ENCODE results near the gene JAZF1. TPM values are rescaled to one million over a fixed set of nuclear protein-coding genes. Genes with fewer than 3 reads are reported as not detected.

Gene JAZF1
- polyA plus RNA-seq, 3 donors = 12.1 to 18.1 (median 17.2) TPM

DNA sequence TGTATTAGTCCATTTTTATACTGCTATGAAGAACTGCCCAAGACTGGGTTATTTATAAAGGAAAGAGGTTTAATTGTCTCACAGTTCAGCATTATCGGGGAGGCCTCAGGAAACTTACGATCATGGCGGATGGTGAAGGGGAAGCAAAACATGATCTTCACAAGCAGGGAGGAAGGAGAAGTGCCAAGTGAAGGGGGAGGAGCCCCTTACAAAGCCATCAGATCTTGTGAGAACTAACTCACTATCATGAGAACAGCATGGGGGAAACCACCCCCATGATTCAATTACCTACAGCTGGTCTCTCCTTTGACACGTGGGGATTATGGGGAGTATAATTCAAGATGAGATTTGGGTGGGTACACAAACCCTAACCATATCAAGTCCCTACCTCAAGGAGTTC, 85.4 kb downstream of the JAZF1 start:
- peak overlapping the region in 1 of 2 donors; percentile 68 for H3K27ac ChIP-seq (ENCODE audit: low read depth in 1 of 2, low read length in 2 of 2)
- peaks cover 39% of the 10 kb centered on the region for H3K79me2 ChIP-seq (ENCODE audit: insufficient read depth, low read length)
- H3K4me1 Mint-ChIP-seq = peaks cover 33% of the 10 kb centered on the region
- H4K20me1 ChIP-seq (ENCODE audit: insufficient read depth, low read length) = peaks cover 22% of the 10 kb centered on the region
- peaks cover 0 to 6% (median 0%) of the 10 kb centered on the region in 3 donors for H3K27me3 Mint-ChIP-seq (ENCODE audit: low read depth in 3 of 3)
- peak overlapping the region in 1 of 2 donors; percentile 36 for H3K4me3 Mint-ChIP-seq
- peak in 2 of 3 donors; percentile 48 to 70 for DNase-seq
- H3K36me3 ChIP-seq (replicated peaks in 1 of 2; ENCODE audit: control insufficient read depth in 1 of 2, insufficient read depth in 2 of 2, low read length in 2 of 2) = peaks cover 0 to 12% of the 10 kb centered on the region in 2 donors
- peaks cover 0 to 5% (median 0%) of the 10 kb centered on the region in 7 donors for H3K9me3 Mint-ChIP-seq
- H3K36me3 Mint-ChIP-seq = peaks cover 19 to 45% of the 10 kb centered on the region in 2 donors
- H3K4me3 ChIP-seq (replicated peaks in 1 of 3; ENCODE audit: low read depth in 2 of 3, low read length in 3 of 3) = no peak overlapping the region
- WGBS (ENCODE audit: insufficient coverage) = no CpG with 5 or more reads among the region's 4 CpGs
- no peak overlapping the region for H3K9ac ChIP-seq (ENCODE audit: insufficient read depth, low read length, poor library complexity, severe bottlenecking)
- H3K27ac Mint-ChIP-seq = peak overlapping the region; percentile 61 to 88 (median 73)
- no peaks in the 10 kb centered on the region for H3K9me3 ChIP-seq (replicated peaks in 1 of 2; ENCODE audit: control insufficient read depth in 1 of 2, insufficient read depth in 1 of 2, low read length in 2 of 2)
- TF ChIP-seq, protein P1, sequence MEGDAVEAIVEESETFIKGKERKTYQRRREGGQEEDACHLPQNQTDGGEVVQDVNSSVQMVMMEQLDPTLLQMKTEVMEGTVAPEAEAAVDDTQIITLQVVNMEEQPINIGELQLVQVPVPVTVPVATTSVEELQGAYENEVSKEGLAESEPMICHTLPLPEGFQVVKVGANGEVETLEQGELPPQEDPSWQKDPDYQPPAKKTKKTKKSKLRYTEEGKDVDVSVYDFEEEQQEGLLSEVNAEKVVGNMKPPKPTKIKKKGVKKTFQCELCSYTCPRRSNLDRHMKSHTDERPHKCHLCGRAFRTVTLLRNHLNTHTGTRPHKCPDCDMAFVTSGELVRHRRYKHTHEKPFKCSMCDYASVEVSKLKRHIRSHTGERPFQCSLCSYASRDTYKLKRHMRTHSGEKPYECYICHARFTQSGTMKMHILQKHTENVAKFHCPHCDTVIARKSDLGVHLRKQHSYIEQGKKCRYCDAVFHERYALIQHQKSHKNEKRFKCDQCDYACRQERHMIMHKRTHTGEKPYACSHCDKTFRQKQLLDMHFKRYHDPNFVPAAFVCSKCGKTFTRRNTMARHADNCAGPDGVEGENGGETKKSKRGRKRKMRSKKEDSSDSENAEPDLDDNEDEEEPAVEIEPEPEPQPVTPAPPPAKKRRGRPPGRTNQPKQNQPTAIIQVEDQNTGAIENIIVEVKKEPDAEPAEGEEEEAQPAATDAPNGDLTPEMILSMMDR (IDR thresholded peaks at IDR 0.05) = no peak
- no peak overlapping the region for H3K4me2 ChIP-seq (replicated peaks; ENCODE audit: extremely low read depth, low read length, poor library complexity, severe bottlenecking)
- H3K27me3 ChIP-seq (ENCODE audit: control insufficient read depth in 2 of 2, insufficient read depth in 2 of 2, low read length in 2 of 2) = no peaks in the 10 kb centered on the region
- peak overlapping the region; percentile 32 for H2AFZ ChIP-seq (ENCODE audit: insufficient read depth, low read depth, low read length, poor library complexity, severe bottlenecking)
- intact Hi-C loops (cut with micrococcal nuclease) = loop anchor here (5.0 to 10.0 kb wide), 3 partner anchors 33 to 890 kb away; partner anchors contain the start of gene HOXA13 (in 1 of the 2)
- H3K4me1 ChIP-seq (ENCODE audit: control insufficient read depth in 1 of 2, insufficient read depth in 2 of 2, low read length in 2 of 2) = peaks cover 19 to 35% of the 10 kb centered on the region in 2 donors

DNA sequence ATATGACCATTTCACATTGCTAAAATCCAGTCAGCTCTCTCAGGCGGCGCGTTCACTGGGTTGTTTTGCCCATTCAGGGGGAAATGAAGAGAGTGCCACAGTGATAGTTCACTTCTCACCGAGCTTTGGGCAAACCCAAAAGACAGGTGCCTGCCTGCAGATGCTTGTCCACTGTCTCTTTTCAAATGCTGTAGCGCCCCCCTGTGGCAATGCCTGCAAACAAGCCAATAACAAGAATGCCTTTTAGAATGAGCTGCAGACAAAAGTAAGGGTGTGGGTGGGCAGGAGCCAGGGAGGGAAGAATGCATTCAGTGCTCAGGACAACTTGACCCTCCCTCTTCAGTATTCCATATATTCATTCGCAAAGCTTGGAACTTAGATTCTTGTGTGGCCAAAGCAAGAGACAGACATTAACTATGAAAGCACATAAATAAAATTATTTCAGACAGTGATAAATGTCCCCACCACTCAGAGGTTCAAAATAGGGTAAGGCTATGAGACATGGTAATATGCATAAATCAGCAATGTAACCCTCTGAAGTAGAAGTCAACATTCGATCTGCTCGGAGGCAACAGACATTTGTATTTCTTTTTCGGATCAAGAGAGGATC, 86.9 kb downstream of the JAZF1 start:
- Histone ChIP-seq H2AFZ (ENCODE audit: insufficient read depth, low read depth, low read length, poor library complexity, severe bottlenecking) (no peak overlapping the region), H4K20me1 (ENCODE audit: insufficient read depth, low read length) (peaks cover 22% of the 10 kb centered on the region), H3K4me3 (replicated peaks in 1 of 3; ENCODE audit: low read depth in 2 of 3, low read length in 3 of 3) (no peak overlapping the region), H3K4me1 (ENCODE audit: control insufficient read depth in 1 of 2, insufficient read depth in 2 of 2, low read length in 2 of 2) (peaks cover 34 to 50% of the 10 kb centered on the region in 2 donors), H3K27ac (ENCODE audit: low read depth in 1 of 2, low read length in 2 of 2) (no peak overlapping the region), H3K27me3 (ENCODE audit: control insufficient read depth in 2 of 2, insufficient read depth in 2 of 2, low read length in 2 of 2) (no peaks in the 10 kb centered on the region), H3K9me3 (replicated peaks in 1 of 2; ENCODE audit: control insufficient read depth in 1 of 2, insufficient read depth in 1 of 2, low read length in 2 of 2) (no peaks in the 10 kb centered on the region), H3K79me2 (ENCODE audit: insufficient read depth, low read length) (peaks cover 52% of the 10 kb centered on the region), H3K9ac (ENCODE audit: insufficient read depth, low read length, poor library complexity, severe bottlenecking) (no peak overlapping the region), H3K36me3 (replicated peaks in 1 of 2; ENCODE audit: control insufficient read depth in 1 of 2, insufficient read depth in 2 of 2, low read length in 2 of 2) (peaks cover 0 to 9% of the 10 kb centered on the region in 2 donors), H3K4me2 (replicated peaks; ENCODE audit: extremely low read depth, low read length, poor library complexity, severe bottlenecking) (no peak overlapping the region)
- H3K4me3 Mint-ChIP-seq = no peak overlapping the region
- peak; percentile 66 to 76 (median 67) for DNase-seq
- H3K4me1 Mint-ChIP-seq = peaks cover 49% of the 10 kb centered on the region
- H3K27ac Mint-ChIP-seq = peak overlapping the region in 1 of 7 donors; percentile 24
- intact Hi-C loops (cut with micrococcal nuclease) = loop anchor here (2.0 to 10.0 kb wide), 3 partner anchors 15 to 889 kb away; partner anchors contain the start of gene HOXA13 (in 1 of the 2)
- 88% methylated on average over 7 of the region's 9 CpGs for WGBS (ENCODE audit: insufficient coverage)
- peaks cover 14 to 33% of the 10 kb centered on the region in 2 donors for H3K36me3 Mint-ChIP-seq
- TF ChIP-seq, protein P1 (IDR thresholded peaks at IDR 0.05) = peak; percentile 90
- peaks cover 0 to 3% (median 0%) of the 10 kb centered on the region in 3 donors for H3K27me3 Mint-ChIP-seq (ENCODE audit: low read depth in 3 of 3)
- peaks cover 0 to 5% (median 0%) of the 10 kb centered on the region in 7 donors for H3K9me3 Mint-ChIP-seq
